Hepatocyte (in vitro differentiated cells): ENCODE results near the gene STAP2. TPM values are rescaled to one million over a fixed set of nuclear protein-coding genes. Genes with fewer than 3 reads are reported as not detected.
"Not testable (repeated sequence)": the region's sequence is repeated elsewhere in the genome, so short reads cannot be mapped to it uniquely, and the experiment has no call there.

Experiments used
- DNase-seq: peaks from one replicate; pipeline ENCODE4 v3.0.0-alpha.2; 2016; ENCODE audit warnings: low spot score
- H2AFZ ChIP-seq: fragments of 200-600 bp; sonication (generic); 2 replicates; pipeline ENCODE4 v1.6.0; 2016; ENCODE audit warnings: antibody characterized with exemption, mild to moderate bottlenecking
- H3K27ac ChIP-seq: fragments of 200-600 bp; sonication (generic); 2 replicates; pipeline ENCODE4 v1.5.1; 2016; ENCODE audit warnings: mild to moderate bottlenecking
- H3K27me3 ChIP-seq: fragments of 200-600 bp; sonication (generic); 2 replicates; pipeline ENCODE4 v1.6.1; 2016
- H3K36me3 ChIP-seq: fragments of 200-600 bp; sonication (generic); replicated peaks from 2 replicates; pipeline ENCODE4 v1.5.1; 2016; ENCODE audit warnings: low read depth; ENCODE audit not compliant: insufficient read depth
- H3K4me1 ChIP-seq: fragments of 200-600 bp; sonication (generic); 2 replicates; pipeline ENCODE4 v1.5.1; 2016; ENCODE audit warnings: mild to moderate bottlenecking, moderate library complexity; ENCODE audit not compliant: insufficient read depth
- H3K4me2 ChIP-seq: fragments of 200-600 bp; sonication (generic); 2 replicates; pipeline ENCODE4 v1.6.0; 2016
- H3K4me3 ChIP-seq: fragments of 200-600 bp; sonication (generic); 2 replicates; pipeline ENCODE4 v1.5.1; 2016; ENCODE audit warnings: mild to moderate bottlenecking
- H3K79me2 ChIP-seq: fragments of 200-600 bp; sonication (generic); 2 replicates; pipeline ENCODE4 v1.6.0; 2017; ENCODE audit warnings: mild to moderate bottlenecking
- H3K9me2 ChIP-seq: fragments of 200-600 bp; sonication (generic); replicated peaks from 2 replicates; pipeline ENCODE4 v1.6.0; 2017; ENCODE audit warnings: mild to moderate bottlenecking; ENCODE audit not compliant: insufficient read depth
- H3K9me3 ChIP-seq: fragments of 200-600 bp; sonication (generic); 2 replicates; pipeline ENCODE4 v1.5.1; 2016; ENCODE audit warnings: low read depth, mild to moderate bottlenecking
- H4K20me1 ChIP-seq: fragments of 200-600 bp; sonication (generic); 2 replicates; pipeline ENCODE4 v1.6.0; 2016; ENCODE audit warnings: mild to moderate bottlenecking; ENCODE audit not compliant: insufficient read depth, poor library complexity, severe bottlenecking
- EZH2 ChIP-seq: fragments of 200-600 bp; sonication (generic); IDR thresholded peaks from 2 replicates; pipeline ENCODE4 v1.6.1; 2016; ENCODE audit warnings: antibody characterized with exemption, mild to moderate bottlenecking, borderline replicate concordance
- EZH2phosphoT487 ChIP-seq: fragments of 200-600 bp; sonication (generic); IDR thresholded peaks from one replicate; pipeline ENCODE4 v1.6.1; 2018; ENCODE audit warnings: antibody characterized with exemption, mild to moderate bottlenecking, low read depth, moderate library complexity; ENCODE audit not compliant: unreplicated experiment, severe bottlenecking
- WGBS: methylation state at CpG from one replicate; pipeline ENCODE4 v1.1.6; 2016; ENCODE audit warnings: low lambda C conversion rate; ENCODE audit errors: missing lambda C conversion rate; 5-methylcytosine and 5-hydroxymethylcytosine counted together
- polyA plus RNA-seq: library from polyadenylated mRNA; unstranded; fragments of >200 nt; fragmentation: Nextera tagmentation; extraction: Ambion mirVana; gene quantifications from 2 replicates; pipeline ENCODE4 v1.2.1, GENCODE V29; 2016
- total RNA-seq: library from RNA; depleted of rRNA; stranded (reverse); fragments of >200 nt; gene quantifications from 2 replicates; pipeline ENCODE4 v1.2.3, GENCODE V29; 2014
- TF ChIP-seq, protein P1 (sequence below): fragments of 200-600 bp; sonication (generic); IDR thresholded peaks from 2 replicates; pipeline ENCODE4 v1.5.1; 2016; ENCODE audit warnings: antibody characterized with exemption, mild to moderate bottlenecking; ENCODE audit not compliant: poor library complexity

The STAP2 gene
- total and polyA plus RNA-seq, 2 experiments from 2014 or later: 28.1 to 34.4 TPM

- Histone ChIP-seq H4K20me1 (no peaks in the 10 kb centered on the region), H3K4me3 (no peak overlapping the region), H3K4me2 (no peak overlapping the region), H3K79me2 (no peaks in the 10 kb centered on the region), H3K36me3 (no peaks in the 10 kb centered on the region), H3K27me3 (no peaks in the 10 kb centered on the region), H3K4me1 (no peaks in the 10 kb centered on the region), H2AFZ (no peak overlapping the region), H3K9me2 (no peaks in the 10 kb centered on the region), H3K27ac (no peak overlapping the region), H3K9me3 (no peaks in the 10 kb centered on the region)
- TF ChIP-seq EZH2phosphoT487: no peak
- TF ChIP-seq, protein P1, sequence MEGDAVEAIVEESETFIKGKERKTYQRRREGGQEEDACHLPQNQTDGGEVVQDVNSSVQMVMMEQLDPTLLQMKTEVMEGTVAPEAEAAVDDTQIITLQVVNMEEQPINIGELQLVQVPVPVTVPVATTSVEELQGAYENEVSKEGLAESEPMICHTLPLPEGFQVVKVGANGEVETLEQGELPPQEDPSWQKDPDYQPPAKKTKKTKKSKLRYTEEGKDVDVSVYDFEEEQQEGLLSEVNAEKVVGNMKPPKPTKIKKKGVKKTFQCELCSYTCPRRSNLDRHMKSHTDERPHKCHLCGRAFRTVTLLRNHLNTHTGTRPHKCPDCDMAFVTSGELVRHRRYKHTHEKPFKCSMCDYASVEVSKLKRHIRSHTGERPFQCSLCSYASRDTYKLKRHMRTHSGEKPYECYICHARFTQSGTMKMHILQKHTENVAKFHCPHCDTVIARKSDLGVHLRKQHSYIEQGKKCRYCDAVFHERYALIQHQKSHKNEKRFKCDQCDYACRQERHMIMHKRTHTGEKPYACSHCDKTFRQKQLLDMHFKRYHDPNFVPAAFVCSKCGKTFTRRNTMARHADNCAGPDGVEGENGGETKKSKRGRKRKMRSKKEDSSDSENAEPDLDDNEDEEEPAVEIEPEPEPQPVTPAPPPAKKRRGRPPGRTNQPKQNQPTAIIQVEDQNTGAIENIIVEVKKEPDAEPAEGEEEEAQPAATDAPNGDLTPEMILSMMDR: no peak
- no peak for TF ChIP-seq EZH2
- no peak for DNase-seq
- 98% methylated on average over 7 of the region's 9 CpGs for WGBS
Measured at GRCh38 chr19:4350726-4351125, 12.1 kb upstream of the STAP2 start.

DNA sequence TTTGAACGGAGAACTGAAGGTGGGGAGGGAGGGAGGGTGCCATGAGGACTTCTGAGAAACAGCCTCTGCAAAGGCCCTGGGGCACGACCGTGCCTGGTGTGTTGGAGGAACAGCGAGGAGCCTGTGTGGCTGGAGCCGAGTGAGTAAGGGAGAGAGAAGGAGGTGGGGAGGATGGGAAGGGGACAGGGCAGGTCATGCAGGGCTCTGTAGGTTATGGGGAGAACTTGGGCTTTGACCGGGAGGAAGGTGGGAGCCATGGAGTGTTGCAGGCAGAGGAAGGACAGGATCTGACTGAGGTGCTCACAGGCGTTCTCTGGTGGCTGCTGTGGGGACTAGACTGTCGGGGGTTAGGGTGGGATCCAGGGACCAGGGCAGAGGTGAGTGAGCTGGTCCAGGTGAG, 11.5 kb upstream of the STAP2 start:
- no peaks in the 10 kb centered on the region for H3K4me1 ChIP-seq
- no peak overlapping the region for H3K4me2 ChIP-seq
- H3K79me2 ChIP-seq: no peaks in the 10 kb centered on the region
- WGBS: 87% methylated on average over 7 of the region's 8 CpGs
- H3K27me3 ChIP-seq: no peaks in the 10 kb centered on the region
- no peaks in the 10 kb centered on the region for H3K9me3 ChIP-seq
- no peak overlapping the region for H3K4me3 ChIP-seq
- no peak overlapping the region for H2AFZ ChIP-seq
- no peak for DNase-seq
- no peak for TF ChIP-seq EZH2phosphoT487
- TF ChIP-seq, protein P1: no peak
- no peak for TF ChIP-seq EZH2
- no peaks in the 10 kb centered on the region for H4K20me1 ChIP-seq
- H3K36me3 ChIP-seq: no peaks in the 10 kb centered on the region
- no peaks in the 10 kb centered on the region for H3K9me2 ChIP-seq
- H3K27ac ChIP-seq: no peak overlapping the region

- H3K27me3 ChIP-seq, H3K27ac ChIP-seq, H3K4me3 ChIP-seq, H3K36me3 ChIP-seq, H4K20me1 ChIP-seq, DNase-seq, H3K4me1 ChIP-seq, H3K4me2 ChIP-seq, H2AFZ ChIP-seq, H3K79me2 ChIP-seq, H3K9me3 ChIP-seq, H3K9me2 ChIP-seq: not testable (repeated sequence)
- 95% methylated on average over 16 of the region's 16 CpGs for WGBS
Measured at GRCh38 chr19:4349225-4349624, 10.6 kb upstream of the STAP2 start.

GRCh38 chr19:4347521-4347920, 8.9 kb upstream of the STAP2 start:
- no peaks in the 10 kb centered on the region for H3K9me3 ChIP-seq
- TF ChIP-seq, protein P1: no peak
- TF ChIP-seq EZH2: no peak
- TF ChIP-seq EZH2phosphoT487: no peak
- peaks cover 6% of the 10 kb centered on the region for H3K4me1 ChIP-seq
- H2AFZ ChIP-seq: no peak overlapping the region
- no peaks in the 10 kb centered on the region for H4K20me1 ChIP-seq
- no peak overlapping the region for H3K27ac ChIP-seq
- WGBS: 80% methylated on average over 6 of the region's 6 CpGs
- H3K27me3 ChIP-seq: no peaks in the 10 kb centered on the region
- H3K4me3 ChIP-seq: no peak overlapping the region
- H3K79me2 ChIP-seq: peaks cover 7% of the 10 kb centered on the region
- no peak for DNase-seq
- H3K36me3 ChIP-seq: no peaks in the 10 kb centered on the region
- no peak overlapping the region for H3K4me2 ChIP-seq
- H3K9me2 ChIP-seq: no peaks in the 10 kb centered on the region
